ENCODE results near the gene MRPL34. TPM values are rescaled to one million over a fixed set of nuclear protein-coding genes. Genes with fewer than 3 reads are reported as not detected.
A peak's percentile ranks its signal among the peaks of the same experiment; 100 is the strongest.

The MRPL34 gene
- total RNA-seq, 1 experiment from 2014 or later, result 191 TPM

GRCh38 chr19:17307876-17308377 lies 2.3 kb downstream of the MRPL34 start:
- H3K79me2 ChIP-seq (ENCODE audit: low read length), result peaks cover 59% of the 10 kb centered on the region
- H3K9me3 ChIP-seq (ENCODE audit: low read length), result no peaks in the 10 kb centered on the region
- no peaks in the 10 kb centered on the region for H3K27me3 ChIP-seq (ENCODE audit: low read length)
- no peak for ATAC-seq
- H3K27ac ChIP-seq (ENCODE audit: low read length), result no peak overlapping the region
- H3K4me3 ChIP-seq (ENCODE audit: low read length), result no peak overlapping the region
- intact Hi-C loops (cut with micrococcal nuclease), result loop anchor here (2.0 kb wide), 1 partner anchor 41 kb away; the partner anchor contains the start of gene BABAM1
- peaks cover 39% of the 10 kb centered on the region for H3K4me1 ChIP-seq (ENCODE audit: insufficient read depth, low read length)
- H2AFZ ChIP-seq (ENCODE audit: low read length), result no peak overlapping the region
- ChIA-PET CTCF (no interaction called here), POLR2A (ENCODE audit: unreplicated experiment) (no interaction called here)
- H3K9me2 ChIP-seq (replicated peaks; ENCODE audit: low read length), result no peaks in the 10 kb centered on the region
- no peak for DNase-seq
- no peaks in the 10 kb centered on the region; the same call in 1 of the 2 replicates for H3K36me3 ChIP-seq (ENCODE audit: low read depth, low read length)
- no TSS peak for BruUV-seq (replicated peaks)
- H3F3A ChIP-seq (ENCODE audit: low read length, unreplicated experiment), result no peaks in the 10 kb centered on the region
- H3K9ac ChIP-seq (ENCODE audit: low read length), result no peak overlapping the region
- no peaks in the 10 kb centered on the region for H4K20me1 ChIP-seq (ENCODE audit: low read length)
- TF ChIP-seq, protein P1, sequence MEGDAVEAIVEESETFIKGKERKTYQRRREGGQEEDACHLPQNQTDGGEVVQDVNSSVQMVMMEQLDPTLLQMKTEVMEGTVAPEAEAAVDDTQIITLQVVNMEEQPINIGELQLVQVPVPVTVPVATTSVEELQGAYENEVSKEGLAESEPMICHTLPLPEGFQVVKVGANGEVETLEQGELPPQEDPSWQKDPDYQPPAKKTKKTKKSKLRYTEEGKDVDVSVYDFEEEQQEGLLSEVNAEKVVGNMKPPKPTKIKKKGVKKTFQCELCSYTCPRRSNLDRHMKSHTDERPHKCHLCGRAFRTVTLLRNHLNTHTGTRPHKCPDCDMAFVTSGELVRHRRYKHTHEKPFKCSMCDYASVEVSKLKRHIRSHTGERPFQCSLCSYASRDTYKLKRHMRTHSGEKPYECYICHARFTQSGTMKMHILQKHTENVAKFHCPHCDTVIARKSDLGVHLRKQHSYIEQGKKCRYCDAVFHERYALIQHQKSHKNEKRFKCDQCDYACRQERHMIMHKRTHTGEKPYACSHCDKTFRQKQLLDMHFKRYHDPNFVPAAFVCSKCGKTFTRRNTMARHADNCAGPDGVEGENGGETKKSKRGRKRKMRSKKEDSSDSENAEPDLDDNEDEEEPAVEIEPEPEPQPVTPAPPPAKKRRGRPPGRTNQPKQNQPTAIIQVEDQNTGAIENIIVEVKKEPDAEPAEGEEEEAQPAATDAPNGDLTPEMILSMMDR (conservative IDR thresholded peaks at IDR 0.05; ENCODE audit: low read depth, low read length), result no peak
- TF ChIP-seq EZH2 (IDR thresholded peaks at IDR 0.05; ENCODE audit: low read length, unreplicated experiment) (no peak), EZH2phosphoT487 (IDR thresholded peaks at IDR 0.05; ENCODE audit: borderline replicate concordance, low read length) (no peak)
- no peak overlapping the region for H3K4me2 ChIP-seq (ENCODE audit: low read length)

- H3K9ac ChIP-seq (ENCODE audit: low read length), result peak within 1 kb of the TSS; percentile 92
- no peaks in the 10 kb centered on the region for H3K9me3 ChIP-seq (ENCODE audit: low read length)
- ATAC-seq, result peak; percentile 75
- peak within 1 kb of the TSS; percentile 94 for H3K4me3 ChIP-seq (ENCODE audit: low read length)
- peaks cover 69% of the 10 kb centered on the region for H3K79me2 ChIP-seq (ENCODE audit: low read length)
- no peaks in the 10 kb centered on the region for H4K20me1 ChIP-seq (ENCODE audit: low read length)
- H3K9me2 ChIP-seq (replicated peaks; ENCODE audit: low read length), result no peaks in the 10 kb centered on the region
- intact Hi-C loops (cut with micrococcal nuclease), result loop anchor here (1.0 to 2.0 kb wide), 2 partner anchors 25 to 43 kb away; partner anchors contain the start of genes ANO8 and BABAM1
- peaks cover 8% of the 10 kb centered on the region; the same call in 1 of the 2 replicates for H3K36me3 ChIP-seq (ENCODE audit: low read depth, low read length)
- ChIA-PET CTCF (interaction anchor here (1.0 kb wide), 2 partner anchors 8 to 27 kb away, joined by 3 to 4 read pairs; no protein-coding TSS in a partner anchor), POLR2A (ENCODE audit: unreplicated experiment) (interaction anchor here (0.5 to 1.4 kb wide), 5 partner anchors 8 to 1013 kb away, joined by 3 to 13 read pairs (median 7); partner anchors contain the start of gene LSM4)
- H3K4me1 ChIP-seq (ENCODE audit: insufficient read depth, low read length), result peaks cover 35% of the 10 kb centered on the region
- DNase-seq, result peak; percentile 100
- peak within 1 kb of the TSS; percentile 87 for H3K4me2 ChIP-seq (ENCODE audit: low read length)
- BruUV-seq (replicated peaks), result TSS peak; percentile 57
- no peak for TF ChIP-seq EZH2phosphoT487 (IDR thresholded peaks at IDR 0.05; ENCODE audit: borderline replicate concordance, low read length)
- TF ChIP-seq, protein P1 (conservative IDR thresholded peaks at IDR 0.05; ENCODE audit: low read depth, low read length), result no peak
- TF ChIP-seq EZH2 (IDR thresholded peaks at IDR 0.05; ENCODE audit: low read length, unreplicated experiment), result no peak
- no peaks in the 10 kb centered on the region for H3K27me3 ChIP-seq (ENCODE audit: low read length)
- peak within 1 kb of the TSS; percentile 56 for H2AFZ ChIP-seq (ENCODE audit: low read length)
- H3K27ac ChIP-seq (ENCODE audit: low read length), result peak within 1 kb of the TSS; percentile 60
- H3F3A ChIP-seq (ENCODE audit: low read length, unreplicated experiment), result no peaks in the 10 kb centered on the region
Measured at GRCh38 chr19:17309198-17309964, 3.7 kb downstream of the MRPL34 start, which contains the start of gene DDA1. DDA1 (plus strand) TSS chr19:17309563; CDS start chr19:17309655, 92 bp downstream.
